Stimulated activated CD8-positive, alpha-beta memory T cell treated with anti-CD3 and anti-CD28 coated beads, Interleukin-15, amount 100 ng/mL, for 4 hours (primary cell): ENCODE measurements around the gene ABCG1.

Experiments
- DNase-seq, 2 donors: peaks; one replicate each; pipeline ENCODE4 v3.0.0-alpha.2; 2020; ENCODE audit warnings: low read depth in 2 of 2

The ABCG1 gene

DNA sequence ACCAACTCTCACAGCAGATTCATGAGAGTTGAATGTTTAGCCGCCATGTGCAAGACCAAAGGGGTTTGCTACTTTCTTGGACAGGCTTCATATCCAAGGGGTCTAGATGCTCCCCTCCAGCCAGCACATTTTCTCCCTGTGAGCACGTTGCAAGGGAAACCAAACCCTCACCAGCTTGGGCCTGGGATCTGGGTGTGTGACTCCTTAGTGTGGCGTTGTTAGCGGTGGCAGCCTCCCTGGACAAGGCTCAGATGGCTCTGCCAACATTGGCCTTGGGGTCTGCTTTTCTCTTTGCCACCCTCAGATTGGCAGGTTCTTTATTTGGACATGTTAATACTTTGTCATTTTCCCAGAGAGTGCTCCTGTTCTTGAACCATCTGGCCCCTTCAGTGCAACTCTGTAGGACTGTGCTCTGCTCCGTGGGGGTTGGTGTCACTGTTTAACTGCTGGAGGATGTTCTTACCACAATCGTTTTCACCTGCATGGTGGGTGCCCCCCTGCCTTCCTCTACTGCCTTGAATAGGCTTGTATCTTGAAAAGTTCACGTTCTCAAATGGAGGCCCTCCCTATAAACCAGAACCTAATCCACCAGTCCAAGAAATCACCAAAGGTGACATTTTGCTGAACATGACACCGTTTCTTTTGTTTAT is 13.4 kb downstream of the ABCG1 start:
- no peak for DNase-seq

- DNase-seq, result peak; percentile 51 to 57
Observed at GRCh38 chr21:42233067-42233961, 14.4 kb downstream of the ABCG1 start.

DNA sequence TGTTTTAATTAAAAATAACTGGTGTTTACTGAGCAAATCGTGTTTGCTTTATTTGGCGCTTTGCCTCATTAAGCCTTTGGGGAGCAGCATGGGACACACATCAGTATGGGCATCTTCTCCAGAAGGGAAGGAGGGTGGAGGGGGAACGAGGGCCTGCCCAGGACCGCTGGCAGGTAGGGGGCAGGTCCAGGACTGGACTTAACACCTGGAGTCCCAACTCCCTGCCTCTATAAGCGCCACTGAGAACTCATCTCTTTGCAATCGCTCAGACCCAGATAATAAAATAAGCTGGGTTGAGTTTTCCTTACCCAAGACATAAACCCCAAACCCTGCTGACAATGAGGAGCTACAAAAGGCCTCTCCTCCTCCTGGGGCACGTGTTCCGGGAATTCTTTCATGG is 15.1 kb downstream of the ABCG1 start:
- no peak for DNase-seq

DNA sequence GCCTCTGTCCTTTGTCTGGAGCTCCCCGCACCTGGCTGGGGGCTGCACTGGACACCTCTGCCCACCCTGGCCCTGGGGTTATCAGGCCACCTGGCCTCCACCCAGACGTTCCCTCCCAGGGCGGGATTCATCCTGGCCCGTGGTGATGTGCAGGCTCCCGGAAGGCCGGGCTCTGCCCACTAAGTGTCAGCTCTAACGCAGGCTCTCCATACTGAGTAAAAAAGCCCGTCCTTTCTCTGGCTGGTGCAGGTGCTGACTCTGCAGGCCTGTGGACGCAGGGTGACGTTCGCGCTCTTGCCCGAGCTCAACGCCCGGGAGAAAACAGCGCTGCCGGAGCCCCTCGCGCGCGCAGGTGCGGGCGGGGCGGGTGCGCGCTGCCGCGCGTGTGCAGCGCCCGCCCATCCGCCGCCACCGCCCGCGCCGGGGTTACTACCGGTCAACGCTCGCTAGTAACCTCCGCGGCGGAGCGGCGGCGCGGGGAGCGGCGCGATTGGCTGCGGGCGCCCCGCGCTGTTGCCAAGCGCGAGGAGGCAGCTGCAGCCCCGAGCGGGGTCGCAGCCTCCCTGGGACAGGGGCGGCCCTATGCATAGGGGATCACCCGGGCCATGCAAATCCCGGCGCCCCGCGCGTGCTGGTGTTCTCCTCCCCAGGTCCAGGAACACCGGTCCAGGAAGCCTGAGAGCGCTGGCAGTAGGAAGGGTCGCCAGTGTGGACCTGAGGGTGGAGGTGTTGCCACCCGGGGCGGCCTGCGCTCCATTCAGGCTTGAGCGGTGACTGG is 15.7 kb downstream of the ABCG1 start:
- peak in 1 of 2 donors; percentile 50 for DNase-seq

- DNase-seq, result no peak
Observed at GRCh38 chr21:42235593-42235992, 16.7 kb downstream of the ABCG1 start.

GRCh38 chr21:42236014-42236413 is 17.1 kb downstream of the ABCG1 start:
- no peak for DNase-seq

GRCh38 chr21:42236693-42237092 is 17.8 kb downstream of the ABCG1 start:
- no peak for DNase-seq

DNA sequence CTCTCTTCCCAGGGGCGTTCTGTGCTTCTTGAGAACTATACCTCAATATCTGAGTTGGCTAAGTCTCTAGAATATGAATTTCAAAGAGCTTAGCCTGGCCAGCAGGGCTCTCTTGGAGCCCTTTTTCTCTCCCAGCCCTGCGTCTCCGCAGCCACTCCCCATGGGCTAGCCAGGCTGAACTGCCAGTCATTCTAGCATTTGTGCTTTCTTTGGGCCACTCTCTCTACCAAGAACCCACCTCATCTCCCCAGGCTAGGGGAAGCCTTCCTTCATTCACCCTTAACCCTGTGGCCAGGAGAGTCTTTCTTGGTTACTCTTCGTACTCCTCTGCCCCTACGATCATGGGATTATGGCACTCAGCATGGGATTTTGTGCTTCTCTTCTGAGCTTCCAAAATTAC is 18.2 kb downstream of the ABCG1 start:
- no peak for DNase-seq

DNA sequence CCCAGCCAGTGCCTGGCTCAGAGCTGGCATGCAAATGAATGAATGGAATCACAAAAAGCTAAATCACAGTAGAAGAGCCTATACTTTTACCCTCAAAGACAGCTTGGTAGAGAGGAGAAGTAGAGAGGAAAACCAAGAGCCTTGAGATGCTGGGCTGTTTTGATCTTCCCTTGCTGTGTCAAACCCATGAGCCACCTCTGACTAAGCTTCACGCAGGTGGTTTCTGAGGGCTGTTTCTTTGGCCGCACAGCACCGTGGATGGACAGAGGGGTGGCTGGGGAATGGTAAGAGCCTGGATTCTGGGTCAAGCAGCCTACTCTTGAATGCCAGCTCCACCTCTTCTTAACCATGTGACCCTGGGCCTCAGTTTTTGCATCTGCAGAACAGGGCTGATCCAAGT is 18.6 kb downstream of the ABCG1 start:
- DNase-seq, result no peak

GRCh38 chr21:42238185-42238934 is 19.4 kb downstream of the ABCG1 start:
- no peak for DNase-seq

- DNase-seq, result no peak
Observed at GRCh38 chr21:42239556-42239955, 20.6 kb downstream of the ABCG1 start.

DNA sequence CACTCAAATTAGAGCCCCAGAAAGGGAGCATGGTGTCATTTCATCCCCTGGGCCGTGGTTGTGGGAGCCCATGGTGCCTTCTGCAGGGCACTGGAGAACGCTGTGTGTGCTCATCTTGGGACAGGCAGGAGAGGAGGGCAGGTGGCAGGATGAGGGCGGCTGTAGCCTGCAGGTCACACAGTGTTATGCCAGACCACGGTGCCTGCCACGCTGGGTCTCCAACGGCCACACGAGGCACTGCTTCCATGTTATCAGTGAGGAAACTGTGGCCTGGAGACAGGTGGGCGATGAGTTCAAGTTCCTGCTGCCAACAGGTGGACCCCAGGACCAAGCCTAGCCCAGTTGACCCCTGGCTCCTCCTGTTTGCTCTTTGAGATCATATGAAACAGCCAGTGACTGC is 21.0 kb downstream of the ABCG1 start:
- no peak for DNase-seq

DNA sequence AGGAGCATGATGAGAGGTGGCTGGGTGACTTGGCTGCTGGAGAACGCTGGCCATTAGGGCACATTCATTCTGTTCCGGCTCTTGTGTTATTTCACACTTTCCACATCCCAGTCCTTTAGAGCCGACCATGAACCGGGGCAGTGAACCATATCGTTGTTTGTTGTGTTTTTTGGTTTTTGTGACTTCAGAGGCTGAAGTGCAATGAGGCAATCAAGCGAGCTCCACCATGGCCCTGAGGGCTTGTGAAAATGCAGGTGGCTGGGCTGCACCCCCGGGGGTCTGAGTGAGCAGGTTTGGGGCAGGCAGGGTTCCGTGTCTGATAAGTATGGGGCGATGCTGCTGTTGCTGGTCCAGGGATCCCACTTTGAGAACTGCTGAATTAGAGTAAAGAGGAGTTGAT is 23.7 kb downstream of the ABCG1 start:
- DNase-seq, result no peak

DNA sequence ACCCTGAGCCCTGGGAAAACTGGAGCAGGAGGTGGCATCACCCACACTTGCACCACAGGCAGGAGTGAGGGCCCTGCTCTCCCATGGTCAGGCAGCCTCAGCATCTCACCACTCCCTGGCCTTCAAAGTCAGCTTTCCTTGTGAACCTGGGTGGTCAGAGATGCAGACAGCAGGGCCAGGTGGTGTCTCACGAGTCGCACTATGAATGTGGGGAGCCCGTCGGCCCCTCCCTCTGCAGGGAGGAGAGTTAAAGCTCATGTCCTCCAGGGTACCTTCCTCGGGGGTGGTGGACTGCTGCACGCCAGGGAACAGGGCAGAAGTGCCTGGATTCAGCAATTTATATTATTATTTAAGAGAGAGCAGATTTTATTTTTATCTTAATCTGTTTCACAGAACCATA is 24.1 kb downstream of the ABCG1 start:
- no peak for DNase-seq

- no peak for DNase-seq
Observed at GRCh38 chr21:42245331-42246193, 26.6 kb downstream of the ABCG1 start.

DNA sequence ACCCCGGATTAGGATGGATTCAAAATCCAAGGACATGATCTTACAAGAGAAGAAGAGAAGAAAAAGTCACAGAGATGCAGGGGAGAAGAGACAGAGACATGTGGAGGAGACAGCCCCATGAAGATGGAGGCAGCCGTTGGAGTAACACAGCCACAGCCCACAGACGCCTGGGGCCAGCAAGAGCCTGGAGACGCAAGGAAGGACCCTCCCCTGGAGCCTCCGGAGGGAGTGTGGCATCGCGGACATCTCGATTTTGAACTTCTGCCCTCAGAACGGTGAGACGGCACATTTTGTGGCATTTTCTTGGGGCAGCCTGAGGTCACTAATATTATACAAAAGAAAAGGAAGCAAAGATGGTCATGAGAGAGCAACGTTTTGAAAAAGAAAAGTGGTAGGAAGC is 28.8 kb downstream of the ABCG1 start:
- no peak for DNase-seq

DNA sequence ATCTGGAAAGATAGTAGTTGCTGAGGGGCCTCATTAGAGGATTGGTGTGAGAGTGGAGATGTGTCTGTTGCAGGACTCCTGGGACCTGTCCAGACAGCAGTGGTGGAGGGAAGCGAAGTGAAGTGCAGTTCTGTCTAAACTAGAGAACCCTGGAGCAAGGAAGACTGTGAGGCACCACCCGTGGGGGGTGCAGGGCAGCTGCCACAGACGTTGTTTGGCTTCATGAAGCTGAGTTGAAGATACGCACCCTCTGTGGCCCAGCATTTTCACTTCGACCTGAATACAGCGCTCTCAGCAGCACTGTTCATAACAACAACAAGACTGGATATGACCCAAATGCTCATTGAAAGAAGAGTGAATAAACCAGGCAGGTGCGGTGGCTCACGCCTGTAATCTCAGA is 29.3 kb downstream of the ABCG1 start:
- no peak for DNase-seq

DNA sequence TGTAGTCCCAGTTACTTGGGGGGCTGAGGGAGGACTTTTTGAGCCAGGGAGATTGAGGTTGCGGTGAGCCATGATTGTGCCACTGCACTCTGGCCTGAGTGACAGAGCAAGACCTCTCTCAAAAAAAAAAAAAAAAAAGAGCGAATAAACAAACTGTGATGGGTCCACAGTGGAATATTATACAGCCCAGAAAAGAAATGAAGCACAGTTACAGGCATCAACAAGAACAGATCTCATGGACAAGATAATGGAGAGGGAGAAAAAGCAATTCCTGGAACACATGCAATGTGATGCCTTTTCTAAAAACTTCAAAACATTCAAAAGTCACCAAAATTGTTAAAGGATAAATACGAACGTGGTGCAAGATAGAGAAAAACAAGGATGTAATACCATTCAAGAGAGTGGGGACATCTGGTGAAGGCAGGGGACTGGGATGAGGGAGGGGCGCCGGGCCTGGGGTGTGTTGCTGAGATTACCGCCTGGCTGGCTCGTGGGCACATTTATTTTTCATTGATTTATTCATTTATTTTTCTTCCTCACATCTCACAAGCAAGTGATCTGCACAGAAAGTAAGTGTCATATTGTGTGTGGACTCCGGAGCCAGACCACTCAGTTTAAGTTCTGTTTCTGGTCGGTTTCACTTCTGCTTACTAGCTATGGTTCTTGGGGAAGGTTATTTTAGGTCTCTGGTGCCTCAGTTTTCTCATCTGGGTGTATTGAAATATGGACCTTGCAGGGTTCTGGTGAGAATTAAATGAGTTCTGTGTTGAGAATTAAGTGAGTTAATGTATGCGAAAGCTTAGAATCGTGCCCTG is 30.1 kb downstream of the ABCG1 start:
- DNase-seq, result no peak

DNA sequence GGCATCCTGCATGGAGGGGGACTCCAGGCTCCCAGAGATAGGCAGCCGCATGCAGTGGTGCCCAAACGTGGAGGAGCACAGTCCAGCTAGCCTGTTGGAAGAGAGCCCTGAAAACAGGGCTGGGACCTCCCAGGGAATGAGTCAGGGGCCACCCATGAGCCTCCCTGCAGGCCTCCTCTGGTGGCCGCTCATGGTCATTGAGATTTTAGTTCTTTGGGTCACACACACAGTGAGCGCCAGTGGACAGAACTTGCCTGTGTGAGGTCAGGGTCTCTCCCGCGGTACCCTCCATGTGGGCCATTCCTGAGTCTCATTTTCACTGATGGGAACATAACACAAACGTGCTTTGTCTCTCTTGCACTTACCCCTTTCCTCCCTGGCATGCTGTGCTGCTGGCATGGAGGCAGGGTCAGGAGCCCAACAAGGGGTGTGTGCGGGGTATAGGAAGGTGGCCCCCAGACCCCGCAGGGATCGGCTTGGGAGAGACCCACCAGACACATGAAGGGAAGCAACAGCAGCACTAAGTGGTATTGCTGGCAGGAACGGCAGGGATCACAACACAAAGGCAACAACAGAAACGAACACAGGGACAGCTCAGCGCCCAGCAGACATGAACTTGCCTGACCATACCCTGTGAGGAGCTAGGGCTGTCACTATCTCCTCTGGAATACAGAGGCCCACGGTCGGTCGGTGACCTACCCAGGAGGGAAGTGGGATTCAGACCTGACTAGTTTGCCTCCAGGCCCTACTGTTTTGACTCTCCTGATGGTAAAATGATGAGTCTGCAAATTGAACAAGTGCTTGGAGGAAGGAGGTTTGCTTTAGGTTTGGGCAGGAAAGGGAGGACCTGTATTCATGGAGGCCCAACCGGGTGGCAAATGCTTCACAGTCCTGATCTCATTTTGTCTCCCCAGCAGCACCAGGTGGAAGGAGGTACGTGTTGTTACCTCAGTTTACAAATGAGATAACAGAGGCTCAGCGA is 31.8 kb downstream of the ABCG1 start:
- DNase-seq, result no peak
